ENCODE measurements around the gene RNASE13.

DNA sequence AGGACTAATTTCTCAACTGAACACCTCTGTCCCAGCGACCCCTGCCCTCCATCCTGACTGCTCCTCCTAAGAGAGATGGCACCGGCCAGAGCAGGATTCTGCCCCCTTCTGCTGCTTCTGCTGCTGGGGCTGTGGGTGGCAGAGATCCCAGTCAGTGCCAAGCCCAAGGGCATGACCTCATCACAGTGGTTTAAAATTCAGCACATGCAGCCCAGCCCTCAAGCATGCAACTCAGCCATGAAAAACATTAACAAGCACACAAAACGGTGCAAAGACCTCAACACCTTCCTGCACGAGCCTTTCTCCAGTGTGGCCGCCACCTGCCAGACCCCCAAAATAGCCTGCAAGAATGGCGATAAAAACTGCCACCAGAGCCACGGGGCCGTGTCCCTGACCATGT is 8.3 kb upstream of the RNASE13 start:
- TF ChIP-seq POLR2AphosphoS5 (IDR thresholded peaks at IDR 0.05; ENCODE audit: borderline replicate concordance, low read depth, low read length) (no peak), EZH2 (IDR thresholded peaks at IDR 0.05) (no peak)

Measured in SK-N-MC (cell line).